ENCODE results near the gene NIN. TPM values are rescaled to one million over a fixed set of nuclear protein-coding genes. Genes with fewer than 3 reads are reported as not detected.

The NIN gene
- total and polyA plus RNA-seq, 2 donors (not counting 1 experiment from before 2014, with no cell fraction given) = 22.8 to 37.5 TPM

DNA sequence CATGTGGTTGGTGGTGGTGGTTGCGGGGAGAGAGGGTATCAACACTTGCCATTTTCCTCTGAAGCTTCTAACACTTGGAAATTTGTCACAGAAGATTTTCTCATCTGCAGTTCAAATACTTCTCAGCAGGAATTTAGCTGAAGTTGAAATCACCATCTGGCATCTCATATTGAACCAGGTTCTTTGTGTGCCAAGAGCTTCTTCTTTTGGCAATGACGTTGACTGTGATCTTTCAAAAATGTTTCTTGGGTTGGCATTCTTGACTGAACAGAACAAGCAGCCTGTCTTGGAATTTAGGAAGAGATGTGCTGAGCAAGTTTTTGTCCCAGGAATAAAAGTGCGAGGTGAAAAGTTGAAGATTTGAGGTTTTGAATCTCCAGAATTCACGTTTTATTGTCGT is 8.7 kb upstream of the NIN start:
- Histone ChIP-seq H3K27ac (ENCODE audit: insufficient read depth, low read length) (no peak overlapping the region), H3K4me2 (ENCODE audit: extremely low read depth, insufficient read depth, low read length) (no peak overlapping the region), H2AFZ (ENCODE audit: low read length) (no peak overlapping the region), H3K4me3 (replicated peaks in 1 of 4; ENCODE audit: control extremely low read depth in 1 of 4, insufficient read depth in 1 of 4, low read depth in 3 of 4, low read length in 4 of 4) (no peak overlapping the region), H3K27me3 (ENCODE audit: control insufficient read depth, insufficient read depth, low read length) (no peaks in the 10 kb centered on the region), H3K36me3 (ENCODE audit: control insufficient read depth, insufficient read depth, low read length) (no peaks in the 10 kb centered on the region), H3K79me2 (ENCODE audit: control insufficient read depth, insufficient read depth, low read length) (no peaks in the 10 kb centered on the region), H4K20me1 (ENCODE audit: control insufficient read depth, extremely low read depth, insufficient read depth, low read length) (no peaks in the 10 kb centered on the region), H3K9me3 (ENCODE audit: control insufficient read depth, insufficient read depth, low read depth, low read length) (no peaks in the 10 kb centered on the region), H3K4me1 (ENCODE audit: control insufficient read depth, extremely low read depth, insufficient read depth, low read length) (peaks cover 2% of the 10 kb centered on the region), H3K9ac (ENCODE audit: insufficient read depth, low read length) (no peak overlapping the region)
- TF ChIP-seq EZH2 (IDR thresholded peaks at IDR 0.05; ENCODE audit: low read length, missing control alignments) = no peak
- TF ChIP-seq, protein P1, sequence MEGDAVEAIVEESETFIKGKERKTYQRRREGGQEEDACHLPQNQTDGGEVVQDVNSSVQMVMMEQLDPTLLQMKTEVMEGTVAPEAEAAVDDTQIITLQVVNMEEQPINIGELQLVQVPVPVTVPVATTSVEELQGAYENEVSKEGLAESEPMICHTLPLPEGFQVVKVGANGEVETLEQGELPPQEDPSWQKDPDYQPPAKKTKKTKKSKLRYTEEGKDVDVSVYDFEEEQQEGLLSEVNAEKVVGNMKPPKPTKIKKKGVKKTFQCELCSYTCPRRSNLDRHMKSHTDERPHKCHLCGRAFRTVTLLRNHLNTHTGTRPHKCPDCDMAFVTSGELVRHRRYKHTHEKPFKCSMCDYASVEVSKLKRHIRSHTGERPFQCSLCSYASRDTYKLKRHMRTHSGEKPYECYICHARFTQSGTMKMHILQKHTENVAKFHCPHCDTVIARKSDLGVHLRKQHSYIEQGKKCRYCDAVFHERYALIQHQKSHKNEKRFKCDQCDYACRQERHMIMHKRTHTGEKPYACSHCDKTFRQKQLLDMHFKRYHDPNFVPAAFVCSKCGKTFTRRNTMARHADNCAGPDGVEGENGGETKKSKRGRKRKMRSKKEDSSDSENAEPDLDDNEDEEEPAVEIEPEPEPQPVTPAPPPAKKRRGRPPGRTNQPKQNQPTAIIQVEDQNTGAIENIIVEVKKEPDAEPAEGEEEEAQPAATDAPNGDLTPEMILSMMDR (conservative IDR thresholded peaks at IDR 0.05 in 1 of 2, IDR thresholded peaks at IDR 0.05 in 1 of 2; ENCODE audit: low read depth in 1 of 2, low read length in 2 of 2) = no peak
- no peak for DNase-seq (ENCODE audit: low read depth in 2 of 2)

GRCh38 chr14:50839048-50839447 is 8.1 kb upstream of the NIN start:
- peak in 1 of 2 donors; percentile 28 for DNase-seq (ENCODE audit: low read depth in 2 of 2)
- H3K4me3 ChIP-seq (replicated peaks in 1 of 4; ENCODE audit: control extremely low read depth in 1 of 4, insufficient read depth in 1 of 4, low read depth in 3 of 4, low read length in 4 of 4) = no peak overlapping the region
- no peaks in the 10 kb centered on the region for H3K27me3 ChIP-seq (ENCODE audit: control insufficient read depth, insufficient read depth, low read length)
- H3K9me3 ChIP-seq (ENCODE audit: control insufficient read depth, insufficient read depth, low read depth, low read length) = no peaks in the 10 kb centered on the region
- no peaks in the 10 kb centered on the region for H3K36me3 ChIP-seq (ENCODE audit: control insufficient read depth, insufficient read depth, low read length)
- no peak overlapping the region for H3K27ac ChIP-seq (ENCODE audit: insufficient read depth, low read length)
- no peaks in the 10 kb centered on the region for H3K79me2 ChIP-seq (ENCODE audit: control insufficient read depth, insufficient read depth, low read length)
- H3K4me1 ChIP-seq (ENCODE audit: control insufficient read depth, extremely low read depth, insufficient read depth, low read length) = peaks cover 2% of the 10 kb centered on the region
- no peak overlapping the region for H2AFZ ChIP-seq (ENCODE audit: low read length)
- no peak overlapping the region for H3K9ac ChIP-seq (ENCODE audit: insufficient read depth, low read length)
- no peak overlapping the region for H3K4me2 ChIP-seq (ENCODE audit: extremely low read depth, insufficient read depth, low read length)
- TF ChIP-seq, protein P1 (conservative IDR thresholded peaks at IDR 0.05 in 1 of 2, IDR thresholded peaks at IDR 0.05 in 1 of 2; ENCODE audit: low read depth in 1 of 2, low read length in 2 of 2) = no peak
- TF ChIP-seq EZH2 (IDR thresholded peaks at IDR 0.05; ENCODE audit: low read length, missing control alignments) = no peak
- no peaks in the 10 kb centered on the region for H4K20me1 ChIP-seq (ENCODE audit: control insufficient read depth, extremely low read depth, insufficient read depth, low read length)

DNA sequence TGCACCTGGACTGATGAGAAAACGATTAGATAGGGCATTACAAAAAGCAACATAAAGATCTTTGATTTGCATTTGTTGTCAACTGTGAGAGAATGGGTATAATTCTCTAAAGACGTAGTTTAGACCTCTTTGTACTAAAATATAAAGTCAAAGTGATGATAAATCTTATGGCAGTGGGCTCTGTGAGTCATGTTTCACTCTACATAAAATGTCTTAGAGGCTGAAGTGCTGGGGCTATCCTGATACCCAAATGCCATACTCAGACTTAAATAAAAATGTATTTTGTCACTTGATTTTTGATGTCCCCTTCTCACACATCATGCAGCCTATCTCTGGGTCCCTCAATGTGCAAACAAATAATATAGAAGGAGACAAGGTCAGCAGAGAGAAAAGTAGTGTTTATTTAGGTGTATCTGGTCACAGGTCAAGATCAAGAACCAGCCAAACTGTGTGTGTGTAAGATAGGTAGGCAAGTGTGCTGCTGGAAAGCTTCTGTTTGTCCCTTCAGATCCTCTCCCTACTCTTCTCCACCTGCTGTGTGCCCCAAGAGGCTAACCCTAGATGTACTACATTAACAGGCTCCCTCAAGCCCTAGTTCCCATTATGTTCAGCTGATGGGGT is 7.0 kb upstream of the NIN start:
- no peaks in the 10 kb centered on the region for H4K20me1 ChIP-seq (ENCODE audit: control insufficient read depth, extremely low read depth, insufficient read depth, low read length)
- H3K4me2 ChIP-seq (ENCODE audit: extremely low read depth, insufficient read depth, low read length) = no peak overlapping the region
- H3K36me3 ChIP-seq (ENCODE audit: control insufficient read depth, insufficient read depth, low read length) = no peaks in the 10 kb centered on the region
- no peak for DNase-seq (ENCODE audit: low read depth in 2 of 2)
- H3K27me3 ChIP-seq (ENCODE audit: control insufficient read depth, insufficient read depth, low read length) = no peaks in the 10 kb centered on the region
- H3K27ac ChIP-seq (ENCODE audit: insufficient read depth, low read length) = no peak overlapping the region
- peaks cover 2% of the 10 kb centered on the region for H3K4me1 ChIP-seq (ENCODE audit: control insufficient read depth, extremely low read depth, insufficient read depth, low read length)
- H3K9me3 ChIP-seq (ENCODE audit: control insufficient read depth, insufficient read depth, low read depth, low read length) = no peaks in the 10 kb centered on the region
- no peak overlapping the region for H3K9ac ChIP-seq (ENCODE audit: insufficient read depth, low read length)
- no peak overlapping the region for H3K4me3 ChIP-seq (replicated peaks in 1 of 4; ENCODE audit: control extremely low read depth in 1 of 4, insufficient read depth in 1 of 4, low read depth in 3 of 4, low read length in 4 of 4)
- no peak for TF ChIP-seq EZH2 (IDR thresholded peaks at IDR 0.05; ENCODE audit: low read length, missing control alignments)
- TF ChIP-seq, protein P1 (conservative IDR thresholded peaks at IDR 0.05 in 1 of 2, IDR thresholded peaks at IDR 0.05 in 1 of 2; ENCODE audit: low read depth in 1 of 2, low read length in 2 of 2) = no peak
- H2AFZ ChIP-seq (ENCODE audit: low read length) = no peak overlapping the region
- H3K79me2 ChIP-seq (ENCODE audit: control insufficient read depth, insufficient read depth, low read length) = no peaks in the 10 kb centered on the region
